Left renal cortex interstitium (tissue), 4 donors: ENCODE results near the gene ERICH2. TPM values are rescaled to one million over a fixed set of nuclear protein-coding genes. Genes with fewer than 3 reads are reported as not detected.
A peak's percentile ranks its signal among the peaks of the same experiment; 100 is the strongest.

Experiments
- DNase-seq, 4 donors: peaks; one replicate each; pipeline ENCODE4 v3.0.0-alpha.2; 2013; ENCODE audit warnings: low read depth in 4 of 4, low spot score in 2 of 4, missing footprints in 1 of 4
- polyA plus RNA-seq, 4 donors: library from polyadenylated mRNA; unstranded; fragments of 120-200 nt; gene quantifications; one replicate each; pipeline ENCODE4 v1.2.1, GENCODE V29; 2013; ENCODE audit not compliant: insufficient read length in 4 of 4

Gene ERICH2
- polyA plus RNA-seq, 4 donors = 1.5 to 2.9 (median 2.1) TPM

DNA sequence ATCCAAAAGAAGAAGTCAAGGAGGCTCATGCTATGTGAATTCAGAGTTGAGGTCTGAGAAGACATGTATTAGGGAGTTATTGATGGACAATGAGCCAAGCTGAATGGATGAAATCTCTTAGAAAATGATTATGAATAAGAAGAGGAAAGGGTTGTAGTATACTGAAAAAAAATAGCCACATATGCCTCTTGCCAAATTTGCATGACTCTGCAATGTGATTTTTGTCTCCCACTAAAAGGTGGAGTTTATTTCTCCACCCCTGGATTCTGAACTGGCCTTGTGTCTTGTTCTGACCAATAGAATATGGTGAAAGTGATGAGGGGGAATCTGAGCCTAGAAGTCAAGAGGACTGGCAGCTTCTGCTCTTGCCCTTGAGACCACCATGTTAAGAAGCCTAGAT, 8.6 kb upstream of the ERICH2 start:
- DNase-seq = no peak

DNA sequence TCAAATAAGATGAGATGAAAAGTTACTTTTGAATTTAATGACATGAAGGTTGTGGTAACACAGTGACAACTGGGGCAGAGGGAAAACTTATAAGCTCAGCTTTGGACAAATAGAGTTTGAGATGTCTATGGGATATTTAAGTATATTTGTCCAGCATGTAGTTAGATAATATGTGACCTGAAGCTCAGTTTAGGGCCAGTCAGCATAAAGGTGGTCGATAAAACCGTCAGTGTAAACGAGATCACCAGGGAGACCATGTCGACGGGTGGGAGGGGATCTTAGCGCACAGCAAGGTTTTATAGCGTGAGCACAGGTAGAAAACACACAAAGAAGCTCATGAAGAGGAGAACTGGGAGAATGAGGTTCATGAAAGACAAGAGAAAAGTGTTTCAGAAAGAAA, 7.4 kb upstream of the ERICH2 start:
- no peak for DNase-seq

DNA sequence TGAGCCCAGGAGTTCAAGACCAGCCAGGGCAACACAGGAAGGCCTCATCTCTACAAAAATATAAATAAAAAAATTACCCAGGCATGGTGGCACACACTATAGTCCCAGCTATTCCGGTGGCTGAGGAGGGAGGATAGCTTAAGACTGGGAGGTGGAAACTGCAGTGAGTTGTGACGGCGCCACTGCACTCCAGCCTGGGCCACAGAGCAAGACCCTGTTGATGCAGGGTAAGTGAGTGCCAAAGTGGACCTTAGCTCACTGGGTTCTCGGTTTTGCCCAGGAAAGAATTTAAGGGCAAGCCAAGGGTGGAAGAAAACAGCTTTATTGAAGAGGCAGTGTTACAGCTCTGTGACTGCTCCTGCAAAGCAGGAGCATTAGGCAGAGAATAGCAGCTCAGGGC, 6.9 kb upstream of the ERICH2 start:
- no peak for DNase-seq

DNA sequence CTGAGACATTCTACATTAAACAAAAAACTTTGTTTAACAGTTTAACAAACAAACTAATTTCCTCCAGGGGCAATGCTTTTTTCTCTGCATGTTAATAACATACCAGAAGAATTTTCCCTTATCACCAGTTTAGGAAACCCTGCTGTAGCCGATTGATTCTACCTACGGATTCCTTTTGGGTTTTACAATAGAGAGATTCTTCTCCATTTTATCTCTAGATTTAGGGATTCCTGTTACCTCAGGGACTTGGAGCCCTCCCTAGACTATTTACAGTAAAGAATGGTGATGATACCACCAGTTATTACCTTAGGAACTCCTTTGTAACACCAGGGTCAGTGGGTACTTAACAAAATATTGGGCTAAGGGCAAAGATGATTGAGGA, 5.3 kb upstream of the ERICH2 start:
- DNase-seq = no peak

DNA sequence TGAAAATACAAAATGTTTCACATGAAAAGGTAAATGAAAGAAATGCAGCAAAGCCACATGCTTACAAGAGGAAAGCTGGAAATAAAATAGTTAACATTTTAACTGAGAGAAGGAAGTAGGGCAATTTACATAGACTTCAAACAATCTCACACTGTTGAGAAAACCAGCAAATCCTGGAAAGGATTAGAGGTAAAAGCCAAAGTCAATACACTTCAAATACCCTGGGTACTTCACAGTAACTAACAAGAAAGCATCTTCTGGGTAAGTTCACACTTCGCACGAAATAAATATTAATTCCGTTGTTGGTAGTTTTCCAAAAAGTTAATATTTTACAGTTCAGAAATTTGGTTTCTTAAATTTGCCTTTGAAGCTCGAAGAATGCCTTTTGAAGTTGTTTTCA, 3.5 kb upstream of the ERICH2 start:
- no peak for DNase-seq

DNA sequence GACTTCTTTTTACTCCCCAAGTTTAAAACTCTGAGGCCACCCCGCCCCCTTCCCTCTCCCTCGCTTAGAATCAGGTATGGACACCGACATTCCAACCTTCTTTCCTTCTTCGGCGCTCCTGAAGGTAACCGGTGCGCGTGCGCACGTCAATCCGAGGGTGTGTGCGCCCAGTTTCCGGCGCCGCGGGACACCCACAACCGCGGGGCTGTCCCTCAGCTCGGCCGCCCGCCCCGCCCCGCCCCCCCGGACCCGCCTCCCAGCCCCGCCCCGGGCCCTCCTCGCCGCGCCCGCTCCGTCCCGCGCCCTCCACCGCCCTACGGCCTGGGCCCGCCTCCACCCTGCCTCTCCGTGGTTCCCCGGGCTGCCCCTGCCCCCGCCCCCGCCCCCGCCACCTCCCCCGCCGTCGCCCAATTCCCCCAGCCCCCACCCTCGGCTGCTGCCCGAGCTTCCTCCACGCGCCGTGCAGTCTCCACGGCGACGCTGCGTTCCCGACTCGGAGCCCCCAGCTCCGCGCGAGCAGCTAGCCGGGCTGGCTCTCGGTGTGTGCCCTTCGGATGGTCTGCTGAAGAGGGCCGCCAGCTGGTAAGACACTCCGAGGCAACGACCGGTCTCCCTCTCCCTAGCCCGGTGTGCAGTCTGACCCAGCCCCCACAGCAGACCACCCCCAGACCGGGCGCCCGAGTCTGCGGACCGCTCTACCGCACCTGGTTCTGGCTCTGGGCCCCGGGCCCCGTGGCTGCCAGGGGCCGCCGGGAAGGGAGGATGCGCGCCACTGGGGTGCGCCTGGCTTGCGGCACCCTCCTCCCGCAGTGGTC, 635 bp downstream of the ERICH2 start:
- DNase-seq = peak; percentile 31 to 43 (median 40)

DNA sequence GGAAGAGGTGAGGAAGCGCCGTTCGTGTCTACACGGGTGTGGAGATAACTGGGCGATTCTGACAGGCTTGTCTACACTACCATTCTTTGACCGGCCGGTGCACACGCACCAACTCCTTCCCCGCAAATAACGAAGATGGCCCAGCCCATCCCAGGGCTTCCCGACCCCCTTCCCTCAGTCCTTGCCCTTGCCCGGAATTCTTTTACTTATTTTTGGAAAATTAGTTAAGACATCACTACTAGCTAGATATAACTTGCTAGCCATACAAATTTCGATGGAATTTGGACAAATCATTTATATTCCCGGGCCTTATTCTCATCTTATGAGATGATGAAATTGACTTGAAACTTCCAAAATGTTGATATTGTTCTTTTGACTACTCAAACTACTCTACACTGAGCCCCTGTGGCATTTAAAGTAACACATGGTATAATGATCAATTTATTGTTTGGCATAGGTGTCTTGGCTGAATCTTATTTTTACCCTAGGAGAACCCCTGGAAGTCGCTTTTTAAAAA, 1.3 kb downstream of the ERICH2 start:
- no peak for DNase-seq

DNA sequence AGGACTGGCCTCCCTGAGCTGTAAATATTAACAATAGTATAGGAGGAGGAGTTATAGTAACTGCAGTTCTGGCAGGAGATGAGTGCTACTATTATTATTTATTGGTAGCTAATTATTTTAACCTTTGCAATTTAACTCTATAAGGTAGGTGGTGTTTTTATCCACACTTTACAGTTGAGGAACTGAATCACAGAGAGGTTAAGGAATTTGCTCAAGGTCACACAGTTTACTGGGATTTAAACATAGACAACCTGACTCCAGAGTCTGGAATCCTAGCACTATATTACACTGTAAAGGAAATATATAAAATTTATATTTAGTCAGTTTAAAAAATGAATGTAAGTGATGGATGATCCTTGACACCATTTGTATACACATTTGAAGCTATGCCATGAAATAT, 2.1 kb downstream of the ERICH2 start:
- DNase-seq = no peak

DNA sequence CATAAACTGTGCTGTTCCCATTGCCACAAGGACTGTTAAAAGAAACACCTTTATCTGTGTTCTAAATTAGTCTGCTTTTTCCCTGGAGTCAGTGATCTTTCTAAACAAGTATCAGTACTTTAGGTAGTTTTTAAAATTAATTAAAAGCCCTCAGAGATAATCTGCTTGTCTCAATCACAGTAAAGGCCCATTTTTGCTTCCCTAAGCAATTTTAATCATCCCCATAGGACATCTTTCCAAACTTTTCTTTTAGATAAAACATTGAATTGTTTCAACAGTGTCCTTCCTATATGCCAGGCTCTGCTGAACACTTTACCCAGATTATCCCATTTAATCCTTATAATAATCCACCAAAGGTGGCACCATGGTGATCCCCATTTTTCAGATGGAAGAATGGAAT, 3.9 kb downstream of the ERICH2 start:
- no peak for DNase-seq

DNA sequence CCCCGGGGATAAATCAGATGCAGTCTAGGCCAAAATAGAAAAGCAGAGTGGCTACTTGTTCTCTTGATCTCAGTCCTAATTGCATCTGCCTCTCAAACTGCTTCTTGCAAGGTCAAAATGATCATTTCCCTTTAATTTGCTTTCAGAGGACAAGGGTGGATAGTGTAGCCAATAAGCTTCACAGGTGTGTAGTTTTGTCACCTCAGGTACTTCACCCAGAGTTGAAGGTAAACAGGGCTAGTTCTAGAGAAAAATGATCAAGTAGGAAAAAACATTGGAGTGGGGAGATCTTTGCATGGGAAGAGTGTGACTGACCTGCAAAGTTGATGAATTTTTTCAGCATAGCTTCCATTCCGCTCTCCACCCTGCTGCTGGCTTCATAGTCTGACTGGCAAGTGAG, 8.7 kb downstream of the ERICH2 start:
- DNase-seq = no peak

DNA sequence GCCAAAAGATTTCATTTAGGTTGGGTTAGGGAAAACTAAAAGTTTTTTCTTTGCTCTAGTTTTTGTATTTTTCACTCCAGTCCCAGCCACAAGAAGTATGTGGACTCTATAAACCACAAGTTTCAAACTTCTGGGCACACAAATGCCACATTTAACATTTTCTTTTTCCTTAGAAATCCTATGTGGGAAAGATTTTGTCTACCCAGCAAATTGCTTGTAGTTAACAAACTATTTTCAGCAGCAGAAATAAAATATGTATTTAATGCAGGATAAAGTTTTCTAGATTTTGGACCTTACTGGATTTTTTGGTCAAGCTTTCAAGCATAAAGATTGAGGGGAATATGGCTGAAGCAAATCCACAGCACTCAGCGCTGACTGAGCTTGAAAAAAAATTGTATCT, 9.1 kb downstream of the ERICH2 start:
- no peak for DNase-seq

DNA sequence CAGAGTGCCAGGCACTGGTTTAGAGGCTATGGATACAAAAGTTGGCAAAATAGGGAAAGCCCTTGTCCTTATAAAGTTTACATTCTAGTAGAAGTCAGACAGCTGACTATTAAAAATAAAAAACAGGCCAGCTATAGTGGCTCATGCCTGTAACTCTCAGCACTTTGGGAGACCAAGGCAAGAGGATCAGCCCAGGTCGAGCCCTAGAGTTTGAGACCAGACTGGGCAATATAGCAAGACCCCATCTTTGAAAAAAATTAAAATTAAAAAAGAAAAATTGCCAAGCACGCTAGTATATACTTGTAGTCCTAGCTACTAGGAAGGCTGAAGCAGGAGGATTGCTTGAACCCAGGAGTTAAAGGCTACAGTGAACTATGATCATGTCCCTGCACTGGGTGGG, 12.5 kb downstream of the ERICH2 start:
- DNase-seq = no peak

DNA sequence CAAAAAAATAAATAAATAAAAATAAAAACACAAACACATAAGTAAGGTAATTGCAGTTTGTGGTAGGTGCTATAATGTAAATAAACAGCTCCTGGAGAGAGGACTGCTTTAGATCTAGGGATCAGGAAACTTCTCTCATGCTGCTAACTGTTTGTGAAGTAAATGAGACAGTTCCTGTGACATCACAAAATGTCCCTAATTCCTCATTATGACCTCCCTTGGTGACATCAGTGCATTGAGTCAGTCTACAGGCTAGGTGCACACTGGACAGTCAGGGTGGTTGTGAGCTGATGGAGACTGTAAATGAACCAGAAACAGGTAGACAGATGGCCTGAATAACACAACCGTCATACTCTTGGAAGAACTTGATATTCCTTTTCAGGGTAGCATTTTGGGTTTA, 13.4 kb downstream of the ERICH2 start:
- no peak for DNase-seq

DNA sequence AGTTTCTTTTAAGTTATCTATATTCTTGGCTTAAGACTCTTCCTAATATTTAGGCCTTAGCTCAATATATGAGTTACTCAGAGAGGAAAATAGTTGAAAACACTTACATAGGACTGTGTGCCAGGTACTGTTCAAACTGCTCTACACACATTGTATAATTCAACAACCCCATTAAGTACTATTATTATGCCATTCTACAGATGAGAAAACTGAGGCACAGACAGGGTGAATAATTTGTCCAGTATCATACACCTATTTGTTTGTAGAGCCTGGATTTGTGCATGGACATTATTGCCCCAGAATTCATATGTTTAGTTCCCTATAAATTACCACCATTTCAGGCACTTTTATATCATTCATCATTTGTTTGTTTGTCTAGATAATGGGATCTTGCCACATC, 28.8 kb downstream of the ERICH2 start:
- no peak for DNase-seq

DNA sequence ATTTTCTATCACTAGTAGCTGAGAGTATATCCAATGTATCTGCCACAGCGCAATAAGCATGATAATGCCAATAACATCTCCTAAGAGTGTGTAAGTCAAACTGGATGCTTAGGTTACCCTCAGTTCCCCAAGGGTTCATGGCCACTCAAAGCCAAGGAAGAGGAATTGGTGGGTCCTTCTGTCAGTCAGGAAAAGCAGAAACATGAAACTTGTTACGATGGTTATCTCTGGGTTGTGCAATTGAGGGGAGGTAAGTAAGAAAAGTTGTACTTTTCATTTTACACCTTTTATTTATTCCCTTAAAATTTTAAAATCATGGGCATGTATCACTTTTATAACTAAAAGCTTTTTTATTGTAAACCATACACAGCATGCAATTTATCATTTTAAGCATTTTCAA, 36.4 kb downstream of the ERICH2 start:
- DNase-seq = no peak

DNA sequence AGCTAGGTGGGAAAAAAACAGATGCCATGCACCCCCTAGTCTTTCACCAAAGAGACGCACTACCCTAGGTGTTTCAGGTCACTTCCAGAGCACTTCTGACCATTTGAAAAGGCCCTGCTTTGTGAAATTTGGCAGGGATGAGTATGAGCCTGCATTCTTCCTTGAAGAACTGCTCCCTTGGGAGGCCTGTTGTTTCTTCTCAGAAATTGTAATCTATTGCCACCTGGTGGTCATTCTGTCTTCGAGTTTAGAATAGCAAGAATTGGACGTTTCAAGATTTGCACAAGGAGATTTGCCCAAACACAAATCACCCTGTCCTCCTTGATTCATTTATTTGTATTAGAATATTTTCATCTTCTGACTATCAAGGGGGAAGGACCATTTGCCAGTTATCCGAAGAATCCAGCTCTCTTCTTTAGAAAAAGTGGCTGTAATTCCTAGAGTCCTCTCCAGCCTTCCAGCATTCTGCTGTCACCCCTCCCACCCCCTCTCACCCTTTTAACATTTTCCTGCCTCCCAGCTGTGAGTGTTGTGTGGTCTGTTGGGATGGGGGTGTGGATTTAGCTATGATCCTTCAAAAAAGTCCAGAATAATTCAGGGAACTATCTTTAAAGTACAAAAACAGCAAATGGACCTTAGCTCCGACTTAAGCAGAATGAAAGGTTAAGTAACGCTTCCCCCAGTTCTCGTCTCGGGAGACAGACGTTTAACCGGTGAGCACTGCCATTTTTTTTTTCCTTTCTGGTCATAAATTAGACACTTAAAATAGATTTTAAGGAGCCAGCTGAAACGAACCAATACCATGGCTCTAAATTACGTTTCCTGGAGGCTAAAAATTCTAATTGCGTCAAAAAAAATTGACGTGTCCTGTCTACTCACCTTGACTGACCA, 42.8 kb downstream of the ERICH2 start:
- peak in 1 of 4 donors; percentile 80 for DNase-seq

DNA sequence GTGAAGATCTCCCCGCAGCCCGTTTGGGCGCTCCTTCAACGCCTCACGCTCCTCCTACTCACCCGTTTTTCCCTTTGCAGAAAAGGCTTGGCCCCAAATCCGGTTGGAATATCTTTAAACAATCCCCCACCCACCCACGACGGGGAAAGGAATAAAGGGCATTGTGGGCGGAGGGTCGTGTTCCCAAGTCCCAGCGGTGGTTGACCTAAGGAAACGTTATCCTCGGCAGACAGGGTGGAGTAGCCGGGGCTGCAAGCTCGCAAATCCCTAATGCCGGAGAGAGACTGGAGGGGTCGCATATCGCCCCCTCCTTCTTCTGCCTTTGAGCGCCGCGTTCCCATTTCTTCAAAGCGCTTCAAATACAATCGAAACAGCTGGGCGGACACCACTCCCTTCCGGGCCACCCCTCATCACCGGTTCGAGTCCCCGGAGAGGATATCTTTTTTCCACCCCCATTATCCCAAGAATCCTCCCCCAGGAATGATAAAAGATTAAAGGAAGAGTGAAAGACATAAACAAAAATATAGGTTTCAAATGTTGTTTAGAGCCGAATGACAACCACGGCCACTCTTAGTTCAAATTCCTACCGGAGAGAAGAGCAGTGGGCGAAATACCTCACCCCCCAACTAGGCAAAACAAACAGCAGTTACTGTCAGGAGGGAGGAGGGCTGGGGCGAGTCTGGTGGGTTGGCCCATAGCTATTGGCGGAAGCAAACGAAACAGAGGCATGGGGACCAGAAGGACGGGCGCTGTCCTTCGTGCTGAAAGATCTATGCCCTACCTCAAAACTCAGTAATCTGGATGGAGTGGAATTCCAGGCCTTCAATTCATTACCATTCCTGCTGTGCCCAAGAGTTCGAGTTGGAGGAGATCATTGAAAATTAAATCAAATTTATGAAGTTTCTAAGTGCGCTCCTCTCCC, 43.7 kb downstream of the ERICH2 start:
- peak in 2 of 4 donors; percentile 57 to 73 for DNase-seq

DNA sequence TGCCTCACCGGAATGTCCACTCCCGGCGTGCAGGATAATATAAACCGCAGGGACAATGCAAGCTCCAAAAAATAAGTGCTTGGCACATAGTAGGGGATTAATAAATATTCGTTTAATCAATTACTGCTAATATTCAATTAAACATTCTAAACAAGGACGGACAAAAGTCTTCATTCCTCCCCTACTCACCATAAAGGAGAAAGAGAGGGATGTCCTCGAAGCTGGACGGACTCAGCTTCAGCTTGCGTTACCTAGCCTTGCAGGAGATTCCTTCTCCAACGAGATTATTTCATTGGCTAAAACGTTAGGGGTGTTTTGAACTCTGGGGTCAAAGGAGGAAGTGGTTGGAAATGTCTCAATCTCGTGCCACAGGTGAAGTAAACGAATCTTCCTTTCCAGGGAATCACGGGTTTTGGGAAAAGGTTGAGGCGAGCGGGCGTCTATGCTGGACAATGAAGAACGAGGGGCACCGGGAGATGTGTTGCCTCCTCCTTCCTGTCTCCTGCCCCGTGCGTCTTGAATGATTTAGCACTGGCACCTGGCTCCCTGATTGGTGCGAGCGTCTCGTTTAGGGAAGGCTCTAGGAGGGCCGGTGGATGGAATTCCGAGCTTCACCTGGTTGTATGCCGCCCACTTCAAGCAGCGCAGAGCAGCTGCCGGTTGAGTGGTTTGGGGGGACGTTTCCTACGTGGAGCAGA, 44.5 kb downstream of the ERICH2 start:
- no peak for DNase-seq

DNA sequence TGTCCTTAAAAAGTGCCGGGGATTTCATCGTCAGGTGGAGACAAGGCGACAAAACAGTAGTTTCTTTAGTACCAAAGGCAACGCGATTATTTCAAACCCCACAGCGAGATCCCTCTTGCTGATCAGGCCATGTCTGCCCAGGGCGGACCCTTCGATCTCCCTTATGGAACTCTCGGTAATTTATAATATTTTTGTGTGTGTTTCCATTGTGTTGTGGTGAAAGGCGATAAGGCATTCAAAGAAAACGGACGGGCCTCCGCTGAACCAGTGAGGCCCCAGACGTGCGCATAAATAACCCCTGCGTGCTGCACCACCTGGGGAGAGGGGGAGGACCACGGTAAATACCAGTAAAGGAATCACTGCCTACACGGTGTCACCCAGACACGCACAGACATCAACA, 45.1 kb downstream of the ERICH2 start:
- DNase-seq = no peak
